Mesothelial cell of epicardium (in vitro differentiated cells): ENCODE results near the gene C20orf204. TPM values are rescaled to one million over a fixed set of nuclear protein-coding genes. Genes with fewer than 3 reads are reported as not detected.

Source experiments
- DNase-seq, 2 experiments: peaks; one replicate each; pipeline ENCODE4 v3.0.0; 2021; ENCODE audit warnings: low spot score in 2 of 2; ENCODE audit not compliant: unreplicated experiment in 2 of 2
- H3K27ac Mint-ChIP-seq: 2 replicates; pipeline ENCODE4 v1.8.0; 2021; ENCODE audit warnings: mixed read lengths
- H3K27me3 Mint-ChIP-seq: 2 replicates; pipeline ENCODE4 v1.8.0; 2021; ENCODE audit warnings: low read depth, mixed read lengths
- H3K36me3 Mint-ChIP-seq: 2 replicates; pipeline ENCODE4 v1.8.0; 2021; ENCODE audit warnings: mixed read lengths
- H3K4me1 Mint-ChIP-seq: 2 replicates; pipeline ENCODE4 v1.8.0; 2021; ENCODE audit warnings: mixed read lengths
- H3K4me3 Mint-ChIP-seq: 2 replicates; pipeline ENCODE4 v1.8.0; 2021; ENCODE audit warnings: mild to moderate bottlenecking, moderate library complexity, mixed read lengths
- H3K9me3 Mint-ChIP-seq: 2 replicates; pipeline ENCODE4 v1.8.0; 2021; ENCODE audit warnings: mixed read lengths
- CTCF ChIP-seq: fragments of 200-600 bp; sonication (generic); IDR thresholded peaks from one replicate; pipeline ENCODE4 v1.5.0; 2021; ENCODE audit warnings: antibody characterized with exemption; ENCODE audit not compliant: unreplicated experiment
- total RNA-seq: library from RNA; stranded (reverse); gene quantifications from 3 replicates; pipeline ENCODE4 v1.2.1, GENCODE V29; 2021

The C20orf204 gene
- total RNA-seq, 1 donor from 2014 or later = 4.2 TPM

- H3K27me3 Mint-ChIP-seq = no peaks in the 10 kb centered on the region
- no peak for DNase-seq
- H3K4me3 Mint-ChIP-seq = no peak overlapping the region
- no peaks in the 10 kb centered on the region for H3K36me3 Mint-ChIP-seq
- H3K4me1 Mint-ChIP-seq = peaks cover 6% of the 10 kb centered on the region
- no peak for TF ChIP-seq CTCF
- H3K27ac Mint-ChIP-seq = no peak overlapping the region
- H3K9me3 Mint-ChIP-seq = no peaks in the 10 kb centered on the region
These were observed 38.3 kb downstream of the C20orf204 start for GRCh38 chr20:64074184-64074789.

DNA sequence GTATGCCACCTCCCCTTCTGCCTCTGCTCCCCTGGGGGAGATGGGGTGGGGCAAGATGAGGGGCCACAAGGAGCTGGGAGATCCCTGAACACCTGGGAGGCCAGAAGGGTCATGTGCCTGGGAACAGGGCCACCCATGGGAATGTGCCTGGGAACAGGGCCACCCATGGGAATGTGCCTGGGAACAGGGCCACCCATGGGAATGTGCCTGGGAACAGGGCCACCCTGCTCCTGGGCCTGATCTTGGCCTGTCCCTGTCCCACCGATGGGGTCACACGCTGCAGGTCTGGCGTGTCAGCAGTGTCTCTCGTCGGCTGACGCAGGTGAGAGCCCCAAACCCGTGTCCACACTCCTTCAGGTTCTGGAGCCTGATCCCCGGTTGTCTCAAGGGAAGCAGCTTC is 39.0 kb downstream of the C20orf204 start:
- H3K36me3 Mint-ChIP-seq = no peaks in the 10 kb centered on the region
- H3K4me3 Mint-ChIP-seq = no peak overlapping the region
- H3K4me1 Mint-ChIP-seq = peaks cover 6% of the 10 kb centered on the region
- H3K27me3 Mint-ChIP-seq = no peaks in the 10 kb centered on the region
- no peak for TF ChIP-seq CTCF
- H3K27ac Mint-ChIP-seq = no peak overlapping the region
- H3K9me3 Mint-ChIP-seq = no peaks in the 10 kb centered on the region
- no peak for DNase-seq

- Mint-ChIP-seq H3K4me3 (no peak overlapping the region), H3K36me3 (no peaks in the 10 kb centered on the region), H3K9me3 (no peaks in the 10 kb centered on the region), H3K27ac (no peak overlapping the region), H3K27me3 (peaks cover 6% of the 10 kb centered on the region), H3K4me1 (peaks cover 6% of the 10 kb centered on the region)
- TF ChIP-seq CTCF = no peak
- DNase-seq = no peak
These were observed 39.6 kb downstream of the C20orf204 start for GRCh38 chr20:64075556-64075955.

DNA sequence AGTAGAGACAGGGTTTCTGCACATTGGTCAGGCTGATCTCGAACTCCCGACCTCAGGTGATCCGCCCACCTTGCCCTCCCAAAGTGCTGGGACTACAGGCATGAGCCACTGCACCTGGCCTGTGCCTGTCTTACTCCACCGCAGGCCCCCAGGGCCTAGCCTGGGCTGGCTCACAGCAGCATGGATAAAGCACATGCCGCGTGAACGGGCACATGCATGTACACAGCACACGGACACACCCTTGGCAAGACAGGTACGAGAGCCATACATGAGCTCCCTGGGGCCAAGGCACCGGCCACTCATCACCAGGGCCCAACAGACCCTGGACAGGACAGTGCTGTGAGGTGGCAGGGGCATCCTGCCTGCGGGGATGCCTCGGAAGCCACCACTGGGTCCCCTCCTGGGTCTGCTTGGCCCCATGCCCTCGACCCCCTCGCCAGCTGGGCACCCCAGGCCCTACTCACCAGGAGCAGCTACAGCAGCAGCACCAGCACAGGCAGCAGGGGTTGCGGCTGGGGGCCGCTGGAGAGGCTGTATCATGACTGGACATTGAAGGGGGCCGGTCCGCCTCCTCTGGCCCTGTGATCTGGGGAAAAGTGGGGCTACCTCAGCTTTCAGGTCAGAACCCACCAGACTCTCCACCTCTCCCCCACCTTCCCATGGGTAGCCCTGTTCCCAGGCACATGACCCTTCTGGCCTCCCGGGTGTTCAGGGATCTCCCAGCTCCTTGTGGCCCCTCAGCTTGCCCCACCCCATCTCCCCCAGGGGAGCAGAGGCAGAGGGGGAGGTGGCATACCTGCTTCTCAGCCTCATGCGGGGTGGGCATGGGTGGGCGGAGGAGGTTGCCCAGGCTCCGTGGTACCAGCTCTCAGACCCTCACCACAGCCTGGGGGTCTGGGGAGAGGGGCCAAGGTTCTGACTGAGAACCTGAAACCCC is 40.3 kb downstream of the C20orf204 start:
- no peak overlapping the region for H3K4me3 Mint-ChIP-seq
- no peaks in the 10 kb centered on the region for H3K36me3 Mint-ChIP-seq
- peaks cover 12% of the 10 kb centered on the region for H3K27me3 Mint-ChIP-seq
- H3K4me1 Mint-ChIP-seq = peaks cover 9% of the 10 kb centered on the region
- TF ChIP-seq CTCF = no peak
- DNase-seq = no peak
- H3K27ac Mint-ChIP-seq = no peak overlapping the region
- no peaks in the 10 kb centered on the region for H3K9me3 Mint-ChIP-seq

DNA sequence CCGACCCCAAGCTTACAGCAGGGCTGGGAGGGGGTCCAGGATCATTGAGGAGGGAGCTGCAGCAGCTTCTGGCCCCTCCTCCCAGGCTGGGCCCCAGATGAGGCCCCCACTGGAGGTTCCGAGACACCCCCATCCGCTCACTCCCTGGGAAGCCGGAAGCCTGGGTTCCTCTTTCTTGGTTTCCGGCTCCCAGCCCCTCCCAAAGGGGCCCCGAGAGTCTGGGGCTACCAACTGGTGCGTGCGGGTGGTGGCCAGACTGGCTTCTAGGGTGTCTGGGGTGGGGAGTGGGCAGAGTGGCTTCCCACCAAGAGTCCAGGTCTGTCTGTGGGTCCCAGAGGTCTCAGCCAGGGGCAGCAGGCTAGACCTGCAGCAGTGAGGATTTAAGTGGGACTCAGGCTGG is 41.1 kb downstream of the C20orf204 start:
- Mint-ChIP-seq H3K4me3 (no peak overlapping the region), H3K9me3 (no peaks in the 10 kb centered on the region), H3K36me3 (no peaks in the 10 kb centered on the region), H3K27ac (no peak overlapping the region), H3K27me3 (peaks cover 19% of the 10 kb centered on the region), H3K4me1 (peaks cover 14% of the 10 kb centered on the region)
- TF ChIP-seq CTCF = no peak
- DNase-seq = no peak
